ENCODE results near the gene NOS1AP. TPM values are rescaled to one million over a fixed set of nuclear protein-coding genes. Genes with fewer than 3 reads are reported as not detected.

Gene NOS1AP
- total RNA-seq, 1 experiment from 2014 or later: 2.6 TPM

DNA sequence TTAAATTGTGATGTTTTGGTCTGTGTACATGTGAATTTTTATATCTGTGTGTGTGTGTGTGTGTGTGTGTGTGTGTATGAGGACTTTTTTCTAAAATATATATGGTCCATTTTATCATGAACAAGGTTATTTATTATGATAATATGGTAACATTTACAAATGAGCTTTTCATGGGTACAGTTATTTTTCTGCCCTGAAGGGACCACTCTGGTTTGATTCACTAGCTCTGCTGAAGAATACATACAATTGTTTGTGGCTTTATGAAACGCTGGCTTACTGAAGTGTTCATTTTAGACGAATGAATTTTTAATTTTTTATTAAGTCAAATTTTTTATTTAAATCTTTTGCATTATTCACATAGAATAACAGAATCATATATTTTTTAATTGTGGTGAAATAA, 235.2 kb downstream of the NOS1AP start:
- BruUV-seq (replicated peaks): no TSS peak
- Histone ChIP-seq H3K9me2 (replicated peaks; ENCODE audit: low read length) (no peaks in the 10 kb centered on the region), H3K9me3 (ENCODE audit: low read length) (no peaks in the 10 kb centered on the region), H4K20me1 (ENCODE audit: low read length) (no peaks in the 10 kb centered on the region), H3K4me3 (ENCODE audit: low read length) (no peak overlapping the region), H3F3A (ENCODE audit: low read length, unreplicated experiment) (no peaks in the 10 kb centered on the region), H3K36me3 (ENCODE audit: low read depth, low read length) (no peaks in the 10 kb centered on the region), H2AFZ (ENCODE audit: low read length) (no peak overlapping the region), H3K4me1 (ENCODE audit: insufficient read depth, low read length) (peaks cover 33% of the 10 kb centered on the region), H3K27ac (ENCODE audit: low read length) (no peak overlapping the region), H3K9ac (ENCODE audit: low read length) (no peak overlapping the region), H3K27me3 (ENCODE audit: low read length) (no peaks in the 10 kb centered on the region), H3K79me2 (ENCODE audit: low read length) (no peaks in the 10 kb centered on the region), H3K4me2 (ENCODE audit: low read length) (no peak overlapping the region)
- TF ChIP-seq EZH2 (IDR thresholded peaks at IDR 0.05; ENCODE audit: low read length, unreplicated experiment) (no peak), EZH2phosphoT487 (IDR thresholded peaks at IDR 0.05; ENCODE audit: borderline replicate concordance, low read length) (no peak)
- TF ChIP-seq, protein P1, sequence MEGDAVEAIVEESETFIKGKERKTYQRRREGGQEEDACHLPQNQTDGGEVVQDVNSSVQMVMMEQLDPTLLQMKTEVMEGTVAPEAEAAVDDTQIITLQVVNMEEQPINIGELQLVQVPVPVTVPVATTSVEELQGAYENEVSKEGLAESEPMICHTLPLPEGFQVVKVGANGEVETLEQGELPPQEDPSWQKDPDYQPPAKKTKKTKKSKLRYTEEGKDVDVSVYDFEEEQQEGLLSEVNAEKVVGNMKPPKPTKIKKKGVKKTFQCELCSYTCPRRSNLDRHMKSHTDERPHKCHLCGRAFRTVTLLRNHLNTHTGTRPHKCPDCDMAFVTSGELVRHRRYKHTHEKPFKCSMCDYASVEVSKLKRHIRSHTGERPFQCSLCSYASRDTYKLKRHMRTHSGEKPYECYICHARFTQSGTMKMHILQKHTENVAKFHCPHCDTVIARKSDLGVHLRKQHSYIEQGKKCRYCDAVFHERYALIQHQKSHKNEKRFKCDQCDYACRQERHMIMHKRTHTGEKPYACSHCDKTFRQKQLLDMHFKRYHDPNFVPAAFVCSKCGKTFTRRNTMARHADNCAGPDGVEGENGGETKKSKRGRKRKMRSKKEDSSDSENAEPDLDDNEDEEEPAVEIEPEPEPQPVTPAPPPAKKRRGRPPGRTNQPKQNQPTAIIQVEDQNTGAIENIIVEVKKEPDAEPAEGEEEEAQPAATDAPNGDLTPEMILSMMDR (conservative IDR thresholded peaks at IDR 0.05; ENCODE audit: low read depth, low read length): no peak
- no peak for ATAC-seq
- DNase-seq: no peak
- POLR2A ChIA-PET (ENCODE audit: unreplicated experiment): no interaction called here
- CTCF ChIA-PET: no interaction called here
- intact Hi-C loops (cut with micrococcal nuclease): no loop called here

GRCh38 chr1:162305969-162306368, 236.5 kb downstream of the NOS1AP start:
- BruUV-seq (replicated peaks): no TSS peak
- POLR2A ChIA-PET (ENCODE audit: unreplicated experiment): interaction anchor here (0.6 kb wide), 1 partner anchor 784 kb away, joined by 3 read pairs; no protein-coding TSS in a partner anchor

DNA sequence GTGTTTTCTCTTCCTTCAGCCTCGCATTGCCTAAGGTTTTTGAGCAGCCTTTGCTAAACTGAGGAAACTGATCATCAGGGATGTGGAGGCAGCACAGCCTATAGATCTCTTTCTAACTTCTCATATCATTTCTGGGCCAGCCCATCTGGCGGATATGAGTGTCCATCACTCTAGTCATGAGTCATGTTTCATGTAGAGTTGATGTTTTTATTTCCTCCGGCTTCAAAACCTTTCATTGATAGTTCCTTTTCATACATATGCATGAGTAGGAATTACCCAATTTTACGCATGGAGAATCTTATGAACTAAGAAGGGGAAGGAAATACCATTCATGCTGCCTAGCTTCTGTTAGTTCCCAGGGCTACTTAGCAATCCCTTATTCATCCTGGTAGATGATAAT, 240.8 kb downstream of the NOS1AP start:
- intact Hi-C loops (cut with micrococcal nuclease): no loop called here
- H3K9me2 ChIP-seq (replicated peaks; ENCODE audit: low read length): no peaks in the 10 kb centered on the region
- TF ChIP-seq EZH2 (IDR thresholded peaks at IDR 0.05; ENCODE audit: low read length, unreplicated experiment): no peak
- no peak for TF ChIP-seq EZH2phosphoT487 (IDR thresholded peaks at IDR 0.05; ENCODE audit: borderline replicate concordance, low read length)
- TF ChIP-seq, protein P1 (conservative IDR thresholded peaks at IDR 0.05; ENCODE audit: low read depth, low read length): no peak
- no peaks in the 10 kb centered on the region for H4K20me1 ChIP-seq (ENCODE audit: low read length)
- no peaks in the 10 kb centered on the region for H3K27me3 ChIP-seq (ENCODE audit: low read length)
- no peak overlapping the region for H3K9ac ChIP-seq (ENCODE audit: low read length)
- no peak overlapping the region for H2AFZ ChIP-seq (ENCODE audit: low read length)
- H3K4me3 ChIP-seq (ENCODE audit: low read length): no peak overlapping the region
- no TSS peak for BruUV-seq (replicated peaks)
- H3F3A ChIP-seq (ENCODE audit: low read length, unreplicated experiment): no peaks in the 10 kb centered on the region
- no peaks in the 10 kb centered on the region for H3K36me3 ChIP-seq (ENCODE audit: low read depth, low read length)
- no peaks in the 10 kb centered on the region for H3K9me3 ChIP-seq (ENCODE audit: low read length)
- H3K27ac ChIP-seq (ENCODE audit: low read length): no peak overlapping the region
- H3K79me2 ChIP-seq (ENCODE audit: low read length): no peaks in the 10 kb centered on the region
- DNase-seq: peak; percentile 77
- ChIA-PET POLR2A (ENCODE audit: unreplicated experiment) (no interaction called here), CTCF (no interaction called here)
- H3K4me2 ChIP-seq (ENCODE audit: low read length): 0 out of 2 replicates have a peak overlapping the region, but pooled peaks have one; percentile 9
- ATAC-seq: peak; percentile 78
- H3K4me1 ChIP-seq (ENCODE audit: insufficient read depth, low read length): peaks cover 26% of the 10 kb centered on the region

More at GRCh38 chr1:162305969-162306368, 236.5 kb downstream of the NOS1AP start:
- Histone ChIP-seq H3K36me3 (ENCODE audit: low read depth, low read length) (no peaks in the 10 kb centered on the region), H3K9ac (ENCODE audit: low read length) (no peak overlapping the region), H3K4me1 (ENCODE audit: insufficient read depth, low read length) (peaks cover 44% of the 10 kb centered on the region), H4K20me1 (ENCODE audit: low read length) (no peaks in the 10 kb centered on the region), H3K27me3 (ENCODE audit: low read length) (no peaks in the 10 kb centered on the region), H3K79me2 (ENCODE audit: low read length) (no peaks in the 10 kb centered on the region), H3K9me3 (ENCODE audit: low read length) (no peaks in the 10 kb centered on the region), H3K9me2 (replicated peaks; ENCODE audit: low read length) (no peaks in the 10 kb centered on the region), H3K27ac (ENCODE audit: low read length) (no peak overlapping the region), H2AFZ (ENCODE audit: low read length) (no peak overlapping the region), H3F3A (ENCODE audit: low read length, unreplicated experiment) (no peaks in the 10 kb centered on the region), H3K4me3 (ENCODE audit: low read length) (no peak overlapping the region), H3K4me2 (ENCODE audit: low read length) (peak overlapping the region; percentile 4)
- intact Hi-C loops (cut with micrococcal nuclease): no loop called here
- TF ChIP-seq EZH2 (IDR thresholded peaks at IDR 0.05; ENCODE audit: low read length, unreplicated experiment) (no peak), EZH2phosphoT487 (IDR thresholded peaks at IDR 0.05; ENCODE audit: borderline replicate concordance, low read length) (no peak)
- TF ChIP-seq, protein P1 (conservative IDR thresholded peaks at IDR 0.05; ENCODE audit: low read depth, low read length): no peak
- CTCF ChIA-PET: no interaction called here
- DNase-seq (peak; percentile 70), ATAC-seq (peak; percentile 60)
